Type B pancreatic cell (in vitro differentiated cells): Measurements from ENCODE around the gene DCTN2. TPM values are rescaled to one million over a fixed set of nuclear protein-coding genes. Genes with fewer than 3 reads are reported as not detected.
A peak's percentile ranks its signal among the peaks of the same experiment; 100 is the strongest.

Experiments used
- DNase-seq: peaks from one replicate; pipeline ENCODE4 v3.0.0; 2021; ENCODE audit warnings: mixed read lengths; ENCODE audit not compliant: unreplicated experiment; ENCODE audit errors: extremely low spot score
- H3K27ac Mint-ChIP-seq: 2 replicates; pipeline ENCODE4 v1.8.0; 2021; ENCODE audit warnings: mild to moderate bottlenecking, mixed read lengths
- H3K27me3 Mint-ChIP-seq: 2 replicates; pipeline ENCODE4 v1.8.0; 2021; ENCODE audit warnings: mixed read lengths
- H3K36me3 Mint-ChIP-seq: 2 replicates; pipeline ENCODE4 v1.8.0; 2021; ENCODE audit warnings: mixed read lengths
- H3K4me1 Mint-ChIP-seq: one replicate; pipeline ENCODE4 v1.8.0; 2021; ENCODE audit warnings: mixed read lengths; ENCODE audit not compliant: unreplicated experiment
- H3K4me3 Mint-ChIP-seq: 2 replicates; pipeline ENCODE4 v1.8.0; 2021; ENCODE audit warnings: mild to moderate bottlenecking, mixed read lengths
- H3K9me3 Mint-ChIP-seq: 2 replicates; pipeline ENCODE4 v1.8.0; 2021; ENCODE audit warnings: mixed read lengths
- total RNA-seq: library from RNA; stranded (reverse); gene quantifications from 2 replicates; pipeline ENCODE4 v1.2.1, GENCODE V29; 2021; ENCODE audit warnings: low replicate concordance
- TF ChIP-seq, protein P1 (sequence below): fragments of 200-600 bp; sonication (generic); conservative IDR thresholded peaks from 2 replicates; pipeline ENCODE4 v1.5.0; 2021; ENCODE audit warnings: antibody characterized with exemption, mild to moderate bottlenecking

DCTN2 gene
- total RNA-seq, 1 donor from 2014 or later = 126 TPM

DNA sequence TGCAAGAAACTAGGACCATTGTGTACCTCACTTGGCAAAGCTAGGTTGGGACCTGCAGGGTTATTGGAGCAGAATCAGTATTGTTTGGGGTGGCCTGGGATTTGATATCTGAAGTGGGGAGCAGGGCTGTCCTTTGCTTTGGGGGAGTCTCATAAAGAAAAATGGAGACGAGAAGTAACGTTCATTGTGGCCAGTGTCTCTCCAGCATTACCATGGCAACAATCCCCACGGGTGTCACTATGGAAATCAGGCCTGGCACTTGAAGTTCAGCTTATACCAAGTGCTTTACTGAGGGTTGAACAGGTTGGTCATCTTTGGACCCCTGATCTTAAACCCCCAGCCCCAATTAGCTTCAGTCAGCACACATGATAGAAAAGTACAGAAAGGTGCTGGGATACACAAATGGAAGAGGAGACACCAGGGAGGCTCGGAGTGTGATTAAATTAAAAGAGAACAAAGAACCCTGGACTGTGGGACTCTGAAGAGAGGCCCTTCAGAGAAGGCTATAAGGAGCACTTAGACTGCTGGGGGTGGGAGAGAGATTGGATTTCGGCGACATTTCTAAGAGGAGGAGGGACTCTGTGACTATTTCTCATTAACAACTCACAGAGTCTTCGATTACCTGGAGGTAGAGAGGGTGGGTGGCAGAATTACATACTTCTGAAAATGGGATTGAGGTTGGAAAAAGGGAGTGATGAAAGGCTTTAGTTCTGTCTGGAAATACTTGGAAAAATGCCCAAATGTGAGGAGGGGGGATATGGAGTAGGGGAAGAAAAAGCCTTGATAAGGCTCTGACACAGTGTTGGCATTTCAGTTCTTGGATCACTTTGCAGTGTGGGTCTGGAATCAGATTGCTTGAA lies 6.6 kb upstream of the DCTN2 start:
- H3K9me3 Mint-ChIP-seq = no peaks in the 10 kb centered on the region
- H3K4me3 Mint-ChIP-seq = no peak overlapping the region
- peaks cover 12% of the 10 kb centered on the region for H3K4me1 Mint-ChIP-seq
- peaks cover 56% of the 10 kb centered on the region for H3K27me3 Mint-ChIP-seq
- no peak for DNase-seq
- TF ChIP-seq, protein P1, sequence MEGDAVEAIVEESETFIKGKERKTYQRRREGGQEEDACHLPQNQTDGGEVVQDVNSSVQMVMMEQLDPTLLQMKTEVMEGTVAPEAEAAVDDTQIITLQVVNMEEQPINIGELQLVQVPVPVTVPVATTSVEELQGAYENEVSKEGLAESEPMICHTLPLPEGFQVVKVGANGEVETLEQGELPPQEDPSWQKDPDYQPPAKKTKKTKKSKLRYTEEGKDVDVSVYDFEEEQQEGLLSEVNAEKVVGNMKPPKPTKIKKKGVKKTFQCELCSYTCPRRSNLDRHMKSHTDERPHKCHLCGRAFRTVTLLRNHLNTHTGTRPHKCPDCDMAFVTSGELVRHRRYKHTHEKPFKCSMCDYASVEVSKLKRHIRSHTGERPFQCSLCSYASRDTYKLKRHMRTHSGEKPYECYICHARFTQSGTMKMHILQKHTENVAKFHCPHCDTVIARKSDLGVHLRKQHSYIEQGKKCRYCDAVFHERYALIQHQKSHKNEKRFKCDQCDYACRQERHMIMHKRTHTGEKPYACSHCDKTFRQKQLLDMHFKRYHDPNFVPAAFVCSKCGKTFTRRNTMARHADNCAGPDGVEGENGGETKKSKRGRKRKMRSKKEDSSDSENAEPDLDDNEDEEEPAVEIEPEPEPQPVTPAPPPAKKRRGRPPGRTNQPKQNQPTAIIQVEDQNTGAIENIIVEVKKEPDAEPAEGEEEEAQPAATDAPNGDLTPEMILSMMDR = no peak
- no peaks in the 10 kb centered on the region for H3K36me3 Mint-ChIP-seq
- H3K27ac Mint-ChIP-seq = no peak overlapping the region

DNA sequence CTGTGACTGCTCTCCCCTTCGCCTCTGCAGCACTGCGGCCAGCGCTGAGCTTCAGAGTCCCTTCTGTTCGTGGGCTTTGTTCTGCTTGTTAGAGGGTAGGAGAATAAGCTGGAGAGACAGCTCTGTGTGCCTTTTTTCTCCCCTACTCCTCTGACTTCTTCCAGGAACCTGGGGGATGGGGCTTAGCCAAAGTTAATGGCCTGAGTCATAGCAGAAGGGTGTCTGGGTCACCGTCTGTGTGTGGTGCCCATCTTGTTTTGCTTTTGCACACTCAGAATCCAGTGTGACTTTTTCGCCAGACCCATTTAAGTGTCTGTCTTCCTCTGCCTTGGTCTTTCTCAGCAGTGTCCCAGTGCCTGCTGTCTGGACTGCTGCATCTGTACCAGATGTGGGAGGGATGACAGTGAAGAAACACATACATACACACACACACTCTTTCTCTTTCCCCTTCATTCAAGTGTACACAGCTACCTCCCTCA lies 5.9 kb upstream of the DCTN2 start:
- Mint-ChIP-seq H3K27ac (no peak overlapping the region), H3K4me3 (no peak overlapping the region), H3K36me3 (no peaks in the 10 kb centered on the region), H3K4me1 (peaks cover 12% of the 10 kb centered on the region), H3K9me3 (no peaks in the 10 kb centered on the region), H3K27me3 (peaks cover 62% of the 10 kb centered on the region)
- TF ChIP-seq, protein P1 = no peak
- no peak for DNase-seq

DNA sequence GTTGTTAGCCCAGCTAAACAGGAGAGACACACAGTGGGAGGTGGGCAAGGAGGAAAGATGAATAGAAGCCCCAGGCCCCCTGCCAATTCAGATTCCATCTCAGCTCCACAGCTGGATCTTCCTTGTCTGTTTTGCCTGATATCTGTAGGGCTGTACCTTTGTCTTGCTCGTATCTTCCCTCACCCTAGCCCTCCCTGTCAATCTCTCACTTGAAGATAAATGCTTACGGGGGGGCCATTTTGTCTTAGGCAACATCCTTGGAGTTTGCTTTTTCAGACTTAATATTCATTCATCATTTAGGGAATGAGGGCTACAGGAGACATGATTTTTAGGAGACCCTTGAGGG lies 5.3 kb upstream of the DCTN2 start:
- no peaks in the 10 kb centered on the region for H3K36me3 Mint-ChIP-seq
- peaks cover 13% of the 10 kb centered on the region for H3K4me1 Mint-ChIP-seq
- TF ChIP-seq, protein P1 = no peak
- no peak for DNase-seq
- no peaks in the 10 kb centered on the region for H3K9me3 Mint-ChIP-seq
- H3K27me3 Mint-ChIP-seq = peaks cover 68% of the 10 kb centered on the region
- no peak overlapping the region for H3K4me3 Mint-ChIP-seq
- H3K27ac Mint-ChIP-seq = no peak overlapping the region

DNA sequence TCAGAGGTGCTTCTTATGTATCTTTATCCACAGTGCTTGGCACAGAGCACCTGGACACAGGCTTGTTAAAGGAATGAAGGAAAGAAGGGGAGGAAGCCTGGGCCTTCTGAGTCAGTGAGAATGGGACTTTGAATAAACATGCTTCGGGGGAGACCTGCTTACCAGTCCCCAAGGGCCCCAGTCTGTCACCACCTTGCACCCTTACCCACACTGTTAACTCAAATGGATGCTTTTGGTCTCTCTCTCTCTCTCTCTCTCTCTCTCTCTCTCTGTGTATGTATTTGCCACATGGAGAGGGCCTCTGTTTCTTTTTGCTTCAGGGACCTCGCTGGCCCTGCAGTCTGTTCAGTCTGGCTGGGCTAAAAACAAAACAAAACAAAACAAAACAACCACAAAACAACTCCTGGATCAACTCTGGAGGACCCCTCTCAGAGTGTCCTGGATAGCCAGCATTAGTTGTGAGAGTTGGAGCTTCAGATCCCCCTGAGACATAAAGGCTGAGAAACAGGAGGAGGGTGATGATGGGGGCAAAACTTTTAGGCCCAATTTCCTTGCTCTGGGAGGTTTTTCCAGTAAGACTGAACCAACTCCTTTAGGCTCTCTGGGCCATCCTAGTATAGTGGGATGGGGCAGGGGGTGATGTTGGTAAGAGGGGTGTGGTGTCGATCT lies 4.8 kb upstream of the DCTN2 start:
- H3K4me3 Mint-ChIP-seq = peak overlapping the region; percentile 79
- no peak for DNase-seq
- H3K9me3 Mint-ChIP-seq = no peaks in the 10 kb centered on the region
- H3K4me1 Mint-ChIP-seq = peaks cover 17% of the 10 kb centered on the region
- H3K27me3 Mint-ChIP-seq = peaks cover 71% of the 10 kb centered on the region
- TF ChIP-seq, protein P1 = no peak
- no peaks in the 10 kb centered on the region for H3K36me3 Mint-ChIP-seq
- H3K27ac Mint-ChIP-seq = no peak overlapping the region

DNA sequence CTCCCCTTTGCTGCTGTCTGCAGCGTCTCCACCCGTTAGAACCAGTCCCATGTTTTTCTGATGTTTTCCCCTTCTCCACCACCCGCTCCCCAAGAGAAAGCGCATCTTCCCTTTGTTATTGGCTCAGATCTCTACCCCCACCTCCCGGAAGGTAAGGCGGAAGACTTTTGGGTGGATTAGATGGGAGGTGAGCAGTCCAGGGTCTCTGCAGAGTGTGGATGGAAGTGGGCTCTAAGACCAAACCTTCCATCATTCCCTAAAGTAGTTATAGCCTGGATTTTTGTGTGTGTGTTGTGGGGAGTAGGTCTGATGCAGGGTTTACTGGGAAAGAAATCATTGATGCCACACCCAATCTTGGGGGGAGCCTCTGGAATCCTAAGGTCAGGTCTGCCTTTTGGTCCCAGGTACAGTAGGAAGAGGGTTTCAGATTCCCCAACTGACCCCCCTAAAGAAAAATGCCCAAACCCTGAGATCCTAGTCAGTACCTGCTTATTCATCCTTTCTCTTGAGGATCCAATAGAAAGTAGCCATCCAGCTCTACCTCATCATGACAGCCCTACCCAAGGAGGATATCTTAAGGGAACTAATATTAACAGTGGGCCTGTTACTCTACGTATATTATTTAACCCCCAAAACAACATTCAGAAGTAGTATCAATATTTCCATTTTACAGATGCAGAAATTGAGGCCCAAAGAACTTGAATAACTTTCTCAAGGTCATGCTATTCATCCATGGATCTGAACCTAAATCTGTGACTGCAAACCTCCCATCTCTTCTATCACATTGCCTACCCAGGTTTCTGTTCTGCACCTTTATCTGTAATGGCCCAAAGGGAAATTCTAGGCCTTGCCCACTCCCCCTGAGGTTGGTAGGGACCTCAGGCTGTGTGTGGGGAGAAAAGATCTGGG lies 3.9 kb upstream of the DCTN2 start:
- Mint-ChIP-seq H3K27me3 (peaks cover 71% of the 10 kb centered on the region), H3K9me3 (no peaks in the 10 kb centered on the region), H3K27ac (no peak overlapping the region), H3K36me3 (no peaks in the 10 kb centered on the region), H3K4me3 (peak overlapping the region; percentile 79), H3K4me1 (peaks cover 20% of the 10 kb centered on the region)
- TF ChIP-seq, protein P1 = no peak
- DNase-seq = no peak
